ENCODE results near the gene KLHL17. TPM values are rescaled to one million over a fixed set of nuclear protein-coding genes. Genes with fewer than 3 reads are reported as not detected.

The KLHL17 gene
- total and polyA plus RNA-seq, 9 of the 15 experiments (the other 6 are each of a cell fraction or from before 2014, with no cell fraction given): 0.14 to 84.8 (median 13.0) TPM

GRCh38 chr1:942864-943533 is 17.4 kb upstream of the KLHL17 start (continued):
- TF ChIP-seq ZNF518B (CRISPR knock-in tag; IDR thresholded peaks at IDR 0.05): no peak
- TF ChIP-seq RNF2 (IDR thresholded peaks at IDR 0.05): no peak
- no peak for TF ChIP-seq SMARCE1 (IDR thresholded peaks at IDR 0.05)
- no peak for TF ChIP-seq ZNF121 (CRISPR knock-in tag; conservative IDR thresholded peaks at IDR 0.05)
- TF ChIP-seq SRSF9 (IDR thresholded peaks at IDR 0.05; ENCODE audit: borderline replicate concordance, low read depth, low read length): no peak
- TF ChIP-seq JUN (IDR thresholded peaks at IDR 0.05; ENCODE audit: borderline replicate concordance, low read depth, low read length): no peak
- 0 out of 2 replicates have a peak, but pooled peaks have one; percentile 22 for TF ChIP-seq JUN (CRISPR knock-in tag; IDR thresholded peaks at IDR 0.05; ENCODE audit: borderline replicate concordance)
- TF ChIP-seq RBFOX2 (IDR thresholded peaks at IDR 0.05; ENCODE audit: low read depth, low read length): peak; percentile 50; the same call in 1 of the 2 replicates
- 0 out of 2 replicates have a peak, but pooled peaks have one; percentile 19 for TF ChIP-seq VEZF1 (CRISPR knock-in tag; IDR thresholded peaks at IDR 0.05)
- no peak for TF ChIP-seq TEAD1 (CRISPR knock-in tag; IDR thresholded peaks at IDR 0.05)
- TF ChIP-seq PCBP1 (IDR thresholded peaks at IDR 0.05; ENCODE audit: low read depth, low read length, poor library complexity, severe bottlenecking): peak; percentile 37
- TF ChIP-seq ZNF23 (CRISPR knock-in tag; IDR thresholded peaks at IDR 0.05): no peak
- TF ChIP-seq E2F6 (IDR thresholded peaks at IDR 0.05; ENCODE audit: borderline replicate concordance in 1 of 2, extremely low read depth in 1 of 2, insufficient read depth in 1 of 2, insufficient read length in 1 of 2, low read depth in 1 of 2, low read length in 1 of 2, poor library complexity in 1 of 2, severe bottlenecking in 1 of 2): no peak
- no peak for TF ChIP-seq ZNF124 (CRISPR knock-in tag; IDR thresholded peaks at IDR 0.05)
- TF ChIP-seq TAF9B (IDR thresholded peaks at IDR 0.05; ENCODE audit: partially characterized antibody): no peak
- TF ChIP-seq SIN3A (IDR thresholded peaks at IDR 0.05; ENCODE audit: borderline replicate concordance in 2 of 2, control insufficient read depth in 1 of 2, low read depth in 2 of 2, low read length in 2 of 2): no peak
- TF ChIP-seq MYNN (IDR thresholded peaks at IDR 0.05): peak; percentile 60; the same call in 1 of the 2 replicates
- TF ChIP-seq MYNN (CRISPR knock-in tag; IDR thresholded peaks at IDR 0.05): no peak
- TF ChIP-seq POLR2AphosphoS2 (IDR thresholded peaks at IDR 0.05; ENCODE audit: low read length): peak; percentile 88
- TF ChIP-seq CREB1 (IDR thresholded peaks at IDR 0.05): peak; percentile 54; the same call in 1 of the 2 replicates
- peak; percentile 47; the same call in 1 of the 2 replicates for TF ChIP-seq CREB1 (CRISPR knock-in tag; IDR thresholded peaks at IDR 0.05)
- 0 out of 2 replicates have a peak, but pooled peaks have one; percentile 19 for TF ChIP-seq ATF7 (IDR thresholded peaks at IDR 0.05)
- TF ChIP-seq YBX1 (IDR thresholded peaks at IDR 0.05): no peak
